GM21423 (cell line): Measurements from ENCODE around the gene IL18R1.
A peak's percentile ranks its signal among the peaks of the same experiment; 100 is the strongest.

Experiments
- ATAC-seq: cut with Tn5 transposase; IDR thresholded peaks from one replicate; pipeline ENCODE4 v1.9.1; 2021; ENCODE audit warnings: mild to moderate bottlenecking, moderate library complexity; ENCODE audit not compliant: unreplicated experiment

IL18R1 gene

DNA sequence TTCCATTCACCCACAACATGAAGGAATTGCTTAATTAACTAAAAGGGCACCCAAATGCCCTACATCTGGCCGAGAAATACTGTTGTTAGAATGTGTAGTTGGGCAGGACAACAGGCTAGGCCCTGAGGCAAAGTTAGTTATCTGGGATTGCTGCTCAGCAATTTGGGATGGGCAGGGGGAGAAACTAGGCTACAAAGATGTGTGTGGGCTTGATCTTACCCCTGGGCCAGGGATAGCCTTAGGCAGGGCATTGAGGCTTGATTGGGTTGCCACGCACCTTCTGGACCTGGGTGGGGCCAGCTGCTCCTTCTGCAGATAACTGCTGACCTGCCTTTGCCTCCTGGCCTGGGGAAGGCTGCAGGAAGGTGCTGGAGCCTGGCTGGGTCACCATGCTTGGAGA lies 76.8 kb downstream of the IL18R1 start:
- no peak for ATAC-seq

DNA sequence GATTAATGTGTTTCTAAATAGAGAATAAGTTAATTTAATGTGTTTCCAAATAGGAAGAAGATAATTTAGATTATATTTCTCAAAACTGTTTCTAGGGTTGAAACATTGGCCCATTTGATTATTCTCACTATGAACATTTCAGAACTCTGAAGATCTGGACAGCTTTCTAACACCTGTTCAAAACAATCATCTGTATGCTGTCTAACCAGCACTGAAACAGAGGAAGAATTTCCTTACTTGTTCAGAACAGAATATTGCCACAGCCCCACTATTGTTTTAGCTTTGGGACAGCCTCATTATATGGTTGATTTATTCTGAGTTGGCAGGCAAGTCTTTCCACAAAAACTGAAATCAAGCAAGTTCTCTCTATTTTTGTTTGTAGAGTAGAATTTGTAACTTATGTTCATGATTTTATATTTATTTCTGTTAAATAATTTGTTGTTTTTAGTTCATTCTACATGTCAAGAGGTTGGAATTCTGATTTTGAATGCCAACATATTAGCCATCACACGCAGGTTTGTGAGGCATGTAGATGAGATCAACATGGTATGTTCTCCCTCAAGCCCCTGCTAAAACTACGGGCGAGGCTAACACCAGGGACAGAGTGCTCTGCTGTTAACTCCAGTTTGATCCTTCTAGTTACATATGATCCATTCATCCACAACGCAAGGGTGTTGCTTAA lies 78.5 kb downstream of the IL18R1 start:
- no peak for ATAC-seq

DNA sequence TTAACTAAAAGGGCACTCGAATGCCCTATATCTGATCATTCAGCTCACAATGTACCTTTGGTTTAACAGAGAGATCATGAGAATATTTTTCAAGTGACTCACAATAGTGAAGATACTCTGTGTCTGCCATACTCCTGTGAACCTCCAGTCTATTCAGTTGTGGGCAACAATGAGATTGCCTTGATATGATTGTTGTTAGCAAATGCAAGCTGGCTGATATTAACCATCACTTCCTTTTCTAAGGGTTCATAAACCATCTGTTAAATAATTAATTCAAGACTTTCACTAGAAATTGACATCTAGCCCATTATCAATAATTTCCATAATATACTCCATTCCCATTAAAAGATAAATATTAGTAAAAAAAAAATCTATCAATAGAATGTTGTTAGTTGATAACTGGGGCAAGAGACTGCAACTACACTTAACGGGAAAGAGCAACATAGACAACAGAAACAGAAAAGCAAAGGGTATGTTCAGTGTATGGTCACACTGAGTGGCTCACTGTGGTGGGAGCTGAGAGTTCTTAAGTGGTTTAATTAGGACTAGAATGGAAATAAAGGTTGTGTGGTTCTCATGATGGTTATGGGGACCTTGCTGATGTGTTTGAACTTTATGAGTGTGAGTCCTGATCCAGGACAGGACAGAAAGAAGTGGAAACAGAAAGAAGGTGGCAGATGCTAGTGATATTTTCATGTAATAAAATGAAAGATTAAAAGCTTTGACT lies 79.2 kb downstream of the IL18R1 start:
- ATAC-seq: peak; percentile 71

- no peak for ATAC-seq
Observed at GRCh38 chr2:102435741-102436140, 80.1 kb downstream of the IL18R1 start.

GRCh38 chr2:102436323-102436722 lies 80.7 kb downstream of the IL18R1 start:
- ATAC-seq: no peak

GRCh38 chr2:102437122-102437521 lies 81.5 kb downstream of the IL18R1 start:
- ATAC-seq: no peak

DNA sequence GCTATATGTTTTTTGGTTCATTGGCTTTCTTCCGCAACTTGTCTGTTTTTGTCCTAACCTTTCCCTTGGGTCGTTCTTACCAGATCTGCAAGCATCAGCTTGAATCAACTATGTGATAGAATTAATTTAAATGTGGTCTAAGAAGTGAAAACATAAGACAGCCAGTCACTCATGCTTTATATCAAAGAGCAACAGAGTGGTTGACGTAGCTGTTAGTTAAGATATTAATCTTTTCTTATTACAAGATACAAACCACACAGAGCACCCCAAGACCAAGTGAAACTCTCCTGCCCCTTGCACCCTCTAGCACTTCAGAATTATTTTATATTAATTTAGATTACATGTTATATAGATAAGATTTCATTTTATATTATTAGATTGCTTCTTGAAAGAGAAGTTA lies 82.5 kb downstream of the IL18R1 start:
- ATAC-seq: no peak

DNA sequence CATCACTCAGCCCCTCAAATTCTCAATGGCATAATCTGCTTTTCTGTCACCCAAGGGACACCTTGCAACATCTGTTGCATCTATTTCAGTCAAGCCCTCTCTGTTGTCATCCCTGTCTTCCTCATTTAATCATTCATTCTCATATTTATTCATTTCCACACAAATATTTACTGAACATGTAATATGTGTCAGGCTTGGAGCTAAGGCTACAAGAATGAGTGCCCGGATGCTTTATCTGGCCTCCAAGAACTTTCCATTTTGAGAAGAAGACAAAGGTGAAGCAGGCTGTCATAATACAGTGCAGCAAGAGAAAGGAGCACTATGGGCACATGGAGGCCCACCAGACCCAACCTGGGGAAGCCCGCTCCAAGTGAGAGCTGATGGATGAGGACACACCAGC lies 83.0 kb downstream of the IL18R1 start:
- ATAC-seq: no peak

DNA sequence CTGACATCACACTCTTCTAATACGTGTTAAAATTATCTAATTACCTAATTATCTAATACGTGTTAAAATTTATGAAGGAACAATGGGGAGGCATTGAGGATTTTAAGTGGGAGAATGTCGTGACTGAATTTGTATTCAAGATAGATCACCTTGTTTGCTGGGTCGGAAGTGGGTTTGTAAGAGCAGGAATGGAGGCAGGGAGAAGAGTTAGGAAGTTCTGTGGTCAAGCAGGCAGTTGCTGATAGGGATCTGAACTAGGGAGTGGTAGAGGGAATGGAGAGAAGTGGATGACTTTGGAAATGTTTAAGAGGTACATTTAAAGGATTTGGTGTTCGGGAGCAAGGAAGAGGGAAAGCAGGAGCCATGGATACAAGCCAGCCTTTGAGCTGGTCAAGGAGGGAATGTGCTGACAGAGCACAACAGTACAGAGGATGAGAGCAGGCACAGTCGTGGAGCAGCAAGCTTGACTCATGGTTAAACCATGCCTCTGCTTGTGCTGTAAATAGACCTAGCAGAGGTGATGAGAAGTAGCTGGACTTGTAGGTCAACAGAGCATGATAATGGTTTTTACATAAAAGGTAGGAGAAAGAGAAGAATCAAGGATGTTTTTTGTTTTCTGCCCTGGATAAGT lies 83.6 kb downstream of the IL18R1 start:
- no peak for ATAC-seq

- peak; percentile 78 for ATAC-seq
Observed at GRCh38 chr2:102442967-102443828, 87.6 kb downstream of the IL18R1 start.

GRCh38 chr2:102444233-102444632 lies 88.6 kb downstream of the IL18R1 start:
- ATAC-seq: no peak

DNA sequence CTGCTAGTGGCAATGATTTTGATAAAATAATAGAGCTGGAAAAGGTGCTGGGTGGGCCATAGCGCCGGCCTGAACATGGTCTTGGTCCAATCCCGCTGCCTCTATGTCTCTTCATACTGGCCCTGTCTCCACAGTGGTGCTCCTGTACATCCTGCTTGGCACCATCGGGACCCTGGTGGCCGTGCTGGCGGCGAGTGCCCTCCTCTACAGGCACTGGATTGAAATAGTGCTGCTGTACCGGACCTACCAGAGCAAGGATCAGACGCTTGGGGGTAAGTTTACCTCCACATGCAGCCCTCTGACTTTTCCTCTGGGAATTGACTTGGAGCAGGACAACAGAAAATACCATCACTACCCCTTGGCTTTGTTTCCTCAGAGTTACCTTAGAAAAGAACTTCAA lies 91.3 kb downstream of the IL18R1 start:
- ATAC-seq: no peak
